Neural progenitor cell (in vitro differentiated cells): ENCODE results near the gene MBD2.

Source experiments
- CTCF ChIP-seq: fragments of 200-600 bp; sonication (generic); IDR thresholded peaks from 2 replicates; pipeline ENCODE4 v1.5.1; 2017; ENCODE audit warnings: antibody characterized with exemption, mild to moderate bottlenecking
- EZH2 ChIP-seq: fragments of 200-600 bp; sonication (generic); IDR thresholded peaks from 2 replicates; pipeline ENCODE4 v1.6.1; 2017; ENCODE audit warnings: antibody characterized with exemption, mild to moderate bottlenecking, moderate library complexity

- TF ChIP-seq CTCF (no peak), EZH2 (no peak)
Observed at GRCh38 chr18:54240629-54241107, 16.2 kb upstream of the MBD2 start.
